GM12891 (cell line): ENCODE data around the gene ZNF846.

Experiments
- POLR2A ChIP-seq: IDR thresholded peaks from 2 replicates; pipeline ENCODE4 v1.6.1; 2011; ENCODE audit warnings: low read depth, low read length, control low read depth
- POLR2AphosphoS5 ChIP-seq: IDR thresholded peaks from 2 replicates; pipeline ENCODE4 v1.6.1; 2011; ENCODE audit warnings: low read depth, low read length, control low read depth
- POU2F2 ChIP-seq: IDR thresholded peaks from 2 replicates; pipeline ENCODE4 v1.6.1; 2011; ENCODE audit warnings: low read depth, mild to moderate bottlenecking, control low read depth, low read length, moderate library complexity
- SPI1 ChIP-seq: IDR thresholded peaks from 2 replicates; pipeline ENCODE4 v1.6.1; 2011; ENCODE audit warnings: low read depth, low read length, control low read depth

GRCh38 chr19:9811139-9811538 is 42.6 kb upstream of the ZNF846 start:
- TF ChIP-seq POLR2A (no peak), POLR2AphosphoS5 (no peak), POU2F2 (no peak), SPI1 (no peak)
